Measurements from ENCODE around the gene USP47.

The USP47 gene

DNA sequence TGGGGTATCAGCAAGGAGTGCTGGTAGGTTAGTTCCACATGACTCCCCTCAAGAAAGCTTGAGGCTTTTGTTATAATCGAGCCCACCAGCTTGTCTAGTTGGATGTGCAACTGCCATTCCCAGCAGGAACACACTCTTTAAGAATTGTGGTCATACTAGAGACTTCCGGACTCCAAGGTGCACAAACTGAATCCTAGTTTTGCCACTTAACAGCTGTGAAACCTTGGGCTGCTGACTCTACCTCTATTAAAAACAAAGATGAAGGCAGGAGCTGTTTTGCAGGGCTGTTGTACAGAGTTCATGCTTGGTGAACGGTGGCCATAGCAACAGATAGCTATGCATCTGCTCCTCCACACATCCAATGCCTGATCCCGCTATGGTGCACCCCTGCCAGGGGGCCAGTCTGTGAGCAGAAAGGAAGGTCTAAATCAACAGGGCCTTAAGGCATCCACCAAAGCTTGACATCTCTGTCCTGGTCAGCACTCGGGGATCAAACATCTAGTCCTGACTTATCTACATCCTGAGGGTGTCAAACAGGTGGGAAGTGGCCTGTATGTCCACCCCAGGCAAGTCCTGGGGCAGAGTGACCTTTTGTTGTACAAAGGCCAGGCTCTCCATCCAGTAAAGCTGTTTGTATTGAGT, 130.3 kb downstream of the USP47 start:
- Mint-ChIP-seq H3K4me3 (no peak overlapping the region), H3K27ac (no peak overlapping the region), H3K27me3 (peaks cover 10% of the 10 kb centered on the region), H3K4me1 (peaks cover 1% of the 10 kb centered on the region), H3K9me3 (no peaks in the 10 kb centered on the region)
- DNase-seq: no peak
- no peak for ATAC-seq

DNA sequence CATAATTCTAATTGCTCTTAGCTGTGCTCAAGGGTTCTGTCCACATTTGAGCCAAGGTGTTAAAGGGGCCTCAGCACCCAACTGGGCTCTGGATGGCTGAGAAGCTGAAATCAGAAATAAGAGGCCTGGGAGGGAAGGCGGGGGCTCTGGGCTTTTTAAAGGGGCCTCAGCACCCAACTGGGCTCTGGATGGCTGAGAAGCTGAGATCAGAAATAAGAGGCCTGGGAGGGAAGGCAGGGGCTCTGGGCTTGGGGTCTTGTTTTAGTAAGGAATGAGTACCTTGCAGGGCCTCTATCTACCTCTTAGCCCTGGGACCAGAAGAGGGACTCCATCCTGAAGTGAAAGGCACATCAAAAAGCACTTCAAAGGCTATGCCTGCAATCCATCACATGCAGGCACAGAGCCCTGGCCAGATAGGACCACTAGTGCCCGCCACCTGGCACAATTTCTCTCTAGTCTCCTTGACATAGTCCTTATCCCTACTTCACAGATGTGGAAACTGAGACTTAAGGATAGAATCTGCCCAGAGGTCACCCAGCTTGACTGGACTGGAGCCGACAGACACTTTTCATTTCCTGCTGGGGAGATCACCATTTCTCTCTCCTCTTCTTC, 131.1 kb downstream of the USP47 start:
- ATAC-seq: no peak
- no peaks in the 10 kb centered on the region for H3K4me1 Mint-ChIP-seq
- H3K27ac Mint-ChIP-seq: no peak overlapping the region
- peaks cover 10% of the 10 kb centered on the region for H3K27me3 Mint-ChIP-seq
- DNase-seq: no peak
- H3K9me3 Mint-ChIP-seq: no peaks in the 10 kb centered on the region
- H3K4me3 Mint-ChIP-seq: no peak overlapping the region

DNA sequence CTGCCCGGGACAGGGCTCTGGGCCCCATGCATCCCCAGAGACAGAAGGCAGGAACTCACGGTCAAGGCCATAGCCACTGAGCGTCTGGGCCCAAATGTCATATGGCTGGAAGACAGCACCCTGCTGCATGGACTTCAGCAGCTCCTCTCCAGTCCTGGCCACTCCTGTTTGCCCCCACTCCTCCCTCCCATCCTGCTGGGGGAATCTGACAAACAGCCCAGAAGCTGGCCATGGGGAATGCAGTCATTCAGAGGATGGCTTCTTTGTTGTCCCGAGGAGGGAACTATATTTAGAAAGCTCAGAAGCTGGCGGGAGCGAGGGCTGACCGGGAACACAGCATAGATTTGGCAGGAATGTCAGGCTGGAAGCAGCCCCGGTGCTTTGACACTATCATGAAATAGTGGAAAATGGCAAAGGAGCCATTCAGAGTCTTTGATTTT, 131.6 kb downstream of the USP47 start:
- H3K27me3 Mint-ChIP-seq: peaks cover 10% of the 10 kb centered on the region
- no peak for ATAC-seq
- H3K27ac Mint-ChIP-seq: no peak overlapping the region
- no peak overlapping the region for H3K4me3 Mint-ChIP-seq
- no peaks in the 10 kb centered on the region for H3K4me1 Mint-ChIP-seq
- DNase-seq: no peak
- no peaks in the 10 kb centered on the region for H3K9me3 Mint-ChIP-seq

DNA sequence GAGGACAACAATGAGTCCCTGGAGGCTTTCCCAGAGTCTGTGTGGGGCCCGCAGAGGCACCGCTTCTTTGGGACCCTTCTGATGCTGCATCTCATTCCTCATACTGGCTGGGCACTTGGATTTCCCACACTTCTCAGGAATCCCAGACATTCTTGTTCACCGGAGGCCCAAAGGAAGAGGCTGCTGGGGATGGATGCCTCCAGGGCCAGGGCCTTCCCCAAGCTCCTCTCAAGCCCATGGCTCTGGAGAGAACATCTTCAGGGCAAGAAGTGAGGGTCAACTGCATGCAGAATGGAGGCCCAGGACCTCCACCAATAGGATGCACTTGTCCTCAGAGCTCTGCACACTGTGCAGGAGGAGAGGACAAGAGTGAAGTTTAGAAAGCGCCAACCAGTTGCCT, 132.1 kb downstream of the USP47 start:
- ATAC-seq: no peak
- no peak overlapping the region for H3K27ac Mint-ChIP-seq
- DNase-seq: no peak
- H3K27me3 Mint-ChIP-seq: peaks cover 10% of the 10 kb centered on the region
- no peaks in the 10 kb centered on the region for H3K4me1 Mint-ChIP-seq
- no peak overlapping the region for H3K4me3 Mint-ChIP-seq
- no peaks in the 10 kb centered on the region for H3K9me3 Mint-ChIP-seq

DNA sequence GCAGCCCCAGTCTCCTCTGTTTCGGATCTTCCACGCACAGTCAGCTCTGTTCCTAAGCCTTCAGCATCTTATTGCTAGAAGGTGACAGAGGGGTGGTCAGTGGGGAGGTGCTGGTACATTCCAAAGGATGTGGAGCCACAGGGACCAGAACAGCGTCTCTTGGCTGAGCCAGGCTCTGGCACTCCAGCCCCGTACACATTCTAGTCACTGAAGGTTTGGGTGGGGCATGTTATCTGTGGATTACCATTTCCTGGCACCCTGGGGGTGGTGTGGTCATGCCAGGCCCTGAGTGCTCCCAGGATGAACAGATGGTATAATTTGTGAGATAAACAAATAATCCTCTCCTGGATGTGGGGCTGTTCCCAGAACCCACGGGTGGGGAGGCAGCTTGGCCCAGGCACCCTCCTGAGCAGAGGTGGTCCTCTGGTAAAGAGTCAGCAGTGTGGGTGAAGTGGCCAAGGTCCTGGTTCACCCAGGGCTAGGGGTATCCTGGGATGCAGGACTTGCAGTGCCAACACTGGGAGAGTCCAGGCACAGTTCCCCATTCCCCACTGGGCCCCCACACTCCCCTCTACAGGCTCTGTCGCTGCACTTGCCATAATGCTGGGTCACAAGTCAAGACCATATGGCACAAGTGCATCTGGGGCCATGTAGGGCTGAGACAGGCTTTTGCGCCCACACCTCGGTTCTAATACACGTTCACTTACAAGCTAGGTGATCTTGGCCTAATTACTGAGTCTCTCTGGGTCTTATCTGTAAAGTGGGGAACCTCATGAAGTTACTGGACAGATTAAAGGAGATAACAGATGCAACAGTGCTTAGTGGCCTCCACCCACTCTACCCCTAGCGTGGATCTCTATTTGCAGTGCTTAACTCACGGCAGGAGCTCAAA, 133.7 kb downstream of the USP47 start:
- ATAC-seq (no peak), DNase-seq (no peak)
- Mint-ChIP-seq H3K27ac (no peak overlapping the region), H3K9me3 (no peaks in the 10 kb centered on the region), H3K4me3 (no peak overlapping the region), H3K27me3 (peaks cover under 1% of the 10 kb centered on the region), H3K4me1 (no peaks in the 10 kb centered on the region)

DNA sequence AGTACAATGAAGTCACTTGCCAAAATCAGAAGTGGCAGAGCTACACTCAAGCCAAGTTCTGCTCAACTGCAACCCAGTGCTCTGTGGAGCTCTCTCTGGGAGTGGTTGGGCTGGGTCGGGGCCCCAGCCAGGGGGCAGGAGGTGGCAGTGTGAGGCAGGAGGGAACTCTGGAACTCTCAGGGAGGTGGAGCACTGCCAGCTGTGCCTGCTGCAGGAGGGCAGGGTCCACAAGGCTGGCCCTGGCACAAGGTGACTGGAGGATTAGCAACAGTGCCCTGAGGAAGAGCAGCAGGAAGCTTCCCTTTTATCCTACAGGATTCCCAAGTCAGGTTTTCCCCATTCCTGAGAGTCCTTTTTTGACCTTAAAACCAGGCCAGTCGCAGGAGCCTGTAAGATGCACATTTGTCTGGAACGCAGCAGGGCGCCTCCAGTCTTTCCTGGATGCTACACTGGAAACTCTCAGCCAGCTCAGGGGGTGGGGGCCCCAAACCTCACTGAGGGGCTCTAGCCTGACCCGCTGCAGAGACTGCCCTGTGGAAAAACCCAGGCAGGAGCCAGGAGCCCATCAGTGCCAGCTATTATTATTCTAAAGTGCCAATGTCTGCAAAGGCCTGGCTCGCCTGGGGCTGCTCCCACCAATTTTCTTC, 134.8 kb downstream of the USP47 start:
- no peaks in the 10 kb centered on the region for H3K9me3 Mint-ChIP-seq
- DNase-seq (no peak), ATAC-seq (no peak)
- H3K27me3 Mint-ChIP-seq: no peaks in the 10 kb centered on the region
- H3K4me1 Mint-ChIP-seq: no peaks in the 10 kb centered on the region
- H3K27ac Mint-ChIP-seq: peak overlapping the region in 1 of 2 donors; percentile 90
- H3K4me3 Mint-ChIP-seq: no peak overlapping the region

DNA sequence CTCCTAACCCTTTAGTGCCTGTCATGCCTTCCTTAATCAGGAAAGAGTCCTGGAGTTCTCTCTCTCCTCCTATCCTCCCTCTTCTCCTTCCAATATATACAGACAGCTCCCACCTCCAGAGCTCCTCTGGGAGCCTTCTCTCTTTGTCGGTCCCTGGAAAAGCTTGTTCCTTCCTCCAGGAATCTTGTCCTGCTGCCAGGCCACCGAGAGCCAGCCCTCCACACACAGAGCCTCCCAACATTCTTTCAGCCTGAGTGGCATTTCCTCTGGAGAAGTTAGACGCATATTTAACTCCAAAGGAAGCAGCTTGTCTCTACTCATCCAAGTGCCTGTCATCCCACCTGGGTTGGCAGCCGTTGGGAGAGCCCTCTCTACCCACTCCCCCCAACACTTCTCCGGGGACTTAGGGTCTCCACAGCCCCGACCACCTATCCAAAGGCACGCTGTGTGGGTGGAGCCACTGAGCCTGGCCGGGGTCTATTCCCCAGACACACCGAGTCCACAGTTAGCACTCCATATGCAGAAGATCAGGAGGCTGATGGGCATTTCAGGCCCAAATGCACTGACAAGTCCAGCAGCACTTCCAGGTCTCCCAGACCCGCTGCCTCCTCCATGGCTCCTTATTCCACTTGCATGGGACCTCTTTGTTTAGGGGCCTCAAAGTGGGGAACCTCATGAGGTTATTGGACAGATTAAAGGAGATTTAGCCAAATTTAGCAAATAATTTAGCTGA, 135.6 kb downstream of the USP47 start:
- no peak overlapping the region for H3K4me3 Mint-ChIP-seq
- no peaks in the 10 kb centered on the region for H3K27me3 Mint-ChIP-seq
- H3K9me3 Mint-ChIP-seq: no peaks in the 10 kb centered on the region
- H3K4me1 Mint-ChIP-seq: no peaks in the 10 kb centered on the region
- ATAC-seq: no peak
- DNase-seq: no peak
- no peak overlapping the region for H3K27ac Mint-ChIP-seq

DNA sequence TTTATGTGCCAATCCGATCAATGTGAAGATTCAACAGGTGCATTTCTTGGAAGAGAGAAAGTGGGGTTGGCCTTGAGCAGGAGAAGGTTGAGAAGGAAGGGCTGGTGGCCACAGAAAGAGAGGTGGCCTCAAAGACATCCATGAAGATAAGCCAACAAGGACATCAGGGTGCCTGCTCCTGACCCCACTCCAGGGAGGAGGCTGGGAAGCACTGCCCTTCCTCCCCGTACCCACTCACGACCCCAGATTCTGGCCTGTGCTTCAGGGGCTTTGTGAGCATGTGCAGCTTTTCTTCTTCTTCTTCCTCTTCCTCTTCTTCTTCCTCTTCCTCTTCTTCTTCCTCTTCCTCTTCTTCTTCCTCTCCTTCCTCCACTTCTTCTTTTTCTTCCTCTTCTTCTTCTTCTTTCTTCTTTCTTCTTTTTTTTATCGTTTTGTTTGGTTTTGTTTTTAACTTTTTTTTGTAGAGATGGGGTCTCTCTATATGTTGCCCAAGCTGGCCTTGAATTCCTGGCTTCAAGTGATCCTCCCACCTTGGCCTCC, 136.4 kb downstream of the USP47 start:
- no peak for ATAC-seq
- Mint-ChIP-seq H3K27ac (no peak overlapping the region), H3K9me3 (no peaks in the 10 kb centered on the region), H3K4me3 (no peak overlapping the region), H3K27me3 (no peaks in the 10 kb centered on the region), H3K4me1 (no peaks in the 10 kb centered on the region)
- DNase-seq: no peak

DNA sequence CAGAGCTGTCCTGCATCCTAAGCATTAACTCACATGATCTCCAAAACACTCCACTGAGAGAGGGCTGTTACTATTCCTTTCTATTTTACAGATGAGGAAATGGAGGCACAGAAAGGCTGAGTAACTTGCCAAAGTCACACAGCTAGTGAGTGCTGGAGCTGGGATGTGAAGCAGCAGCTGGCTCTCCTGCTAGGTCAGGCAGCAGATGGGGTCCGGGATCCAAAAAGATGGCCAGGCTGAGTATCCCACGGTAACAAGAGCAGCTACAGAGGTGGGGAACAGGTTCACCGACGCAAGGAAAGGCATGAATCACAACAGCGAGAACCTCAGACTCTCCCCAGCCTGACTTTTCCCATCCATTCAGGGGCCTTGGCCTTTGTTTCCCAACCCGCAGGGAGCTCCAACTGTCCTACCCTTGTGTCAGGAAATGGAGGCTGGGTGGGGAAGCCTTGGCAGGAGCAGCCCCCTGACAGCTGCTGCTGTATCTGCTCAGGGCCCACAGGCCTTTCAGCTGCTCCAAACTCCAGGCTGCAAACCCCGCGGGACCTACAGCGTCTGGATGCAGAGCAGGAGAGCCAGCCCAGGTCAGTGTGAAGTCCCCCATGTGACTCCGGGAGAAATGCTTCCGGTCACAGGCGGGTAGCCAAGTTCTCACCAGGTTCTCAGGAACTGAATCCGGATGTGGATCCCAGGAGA, 137.2 kb downstream of the USP47 start:
- no peak for ATAC-seq
- no peak overlapping the region for H3K4me3 Mint-ChIP-seq
- H3K27me3 Mint-ChIP-seq: no peaks in the 10 kb centered on the region
- no peaks in the 10 kb centered on the region for H3K9me3 Mint-ChIP-seq
- no peak overlapping the region for H3K27ac Mint-ChIP-seq
- no peaks in the 10 kb centered on the region for H3K4me1 Mint-ChIP-seq
- DNase-seq: no peak

DNA sequence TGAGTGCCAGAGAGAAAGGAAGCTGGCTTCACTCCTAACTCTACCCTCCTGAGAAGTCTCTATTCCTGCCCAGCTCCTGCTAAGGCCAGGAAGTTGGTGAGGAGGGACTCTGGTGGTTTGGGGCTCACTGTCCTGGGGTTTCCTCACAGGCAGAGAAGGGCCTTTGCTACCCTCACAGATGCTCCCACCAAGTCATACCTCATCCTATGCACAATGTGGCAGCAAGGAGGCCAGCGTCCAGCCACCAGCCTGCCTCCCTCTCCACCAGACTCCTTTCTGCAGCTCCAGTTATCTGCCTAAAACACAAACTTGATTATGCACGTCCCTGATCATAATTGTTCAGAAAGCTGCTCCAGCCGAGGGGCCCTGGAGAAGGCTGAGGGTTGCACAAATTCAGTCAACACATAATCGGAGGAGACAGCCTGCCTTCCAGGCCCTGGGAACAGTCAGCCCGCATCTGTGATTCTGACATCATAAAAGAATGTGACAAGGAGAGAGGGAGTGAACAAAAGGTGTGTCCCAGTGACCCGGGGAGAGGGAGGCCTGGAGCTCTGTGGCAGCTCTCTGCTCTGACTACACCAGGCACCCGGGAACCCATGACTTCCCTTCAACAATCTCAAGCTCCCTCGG, 137.8 kb downstream of the USP47 start:
- Mint-ChIP-seq H3K4me1 (no peaks in the 10 kb centered on the region), H3K27me3 (no peaks in the 10 kb centered on the region), H3K9me3 (no peaks in the 10 kb centered on the region), H3K27ac (peak overlapping the region in 1 of 2 donors; percentile 39), H3K4me3 (no peak overlapping the region)
- ATAC-seq (no peak), DNase-seq (no peak)

DNA sequence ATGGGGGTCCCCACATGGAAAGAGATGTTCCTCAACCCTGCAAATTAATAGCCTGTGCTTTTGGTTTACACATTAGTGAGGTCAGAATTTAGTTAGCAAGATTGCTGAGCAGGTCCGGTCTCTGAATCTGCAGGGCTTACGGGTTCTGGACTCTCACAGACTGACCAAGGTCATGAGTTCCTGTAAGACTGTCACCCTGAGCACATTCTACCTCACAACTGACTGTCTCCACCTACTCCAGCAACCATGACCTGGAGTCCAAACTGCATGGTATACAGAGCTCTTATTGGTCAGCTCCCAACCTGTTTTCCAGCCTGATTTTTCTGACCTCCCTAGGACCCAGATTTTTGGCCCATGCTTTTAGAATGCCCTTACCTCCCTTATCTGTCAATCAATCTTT, 138.4 kb downstream of the USP47 start:
- no peak for ATAC-seq
- no peak for DNase-seq
- Mint-ChIP-seq H3K9me3 (no peaks in the 10 kb centered on the region), H3K4me1 (no peaks in the 10 kb centered on the region), H3K4me3 (no peak overlapping the region), H3K27me3 (no peaks in the 10 kb centered on the region), H3K27ac (no peak overlapping the region)

DNA sequence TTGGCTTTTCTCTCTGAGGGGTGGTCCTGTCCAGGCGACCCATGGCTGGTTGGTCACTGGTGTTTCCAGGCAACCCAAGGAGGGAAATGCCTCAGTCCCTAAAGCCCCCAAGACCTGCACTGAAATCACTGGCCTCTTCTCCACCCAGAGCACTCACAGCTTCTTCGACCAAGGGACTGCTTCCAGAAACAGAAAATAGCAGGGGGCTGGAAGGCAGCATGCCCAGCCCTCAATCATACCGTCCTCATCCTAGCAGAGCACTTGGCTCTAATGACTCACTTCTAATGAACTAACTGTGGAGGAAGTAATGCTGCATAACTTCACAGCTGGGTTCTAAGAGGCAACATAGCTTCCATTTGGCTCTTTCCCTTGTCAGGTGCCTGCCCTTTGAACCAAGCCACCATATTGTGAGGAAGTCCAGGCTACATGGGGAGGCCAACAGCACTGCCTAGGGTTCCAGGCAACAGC, 139.1 kb downstream of the USP47 start:
- Mint-ChIP-seq H3K27ac (no peak overlapping the region), H3K27me3 (no peaks in the 10 kb centered on the region), H3K9me3 (no peaks in the 10 kb centered on the region), H3K4me1 (no peaks in the 10 kb centered on the region), H3K4me3 (no peak overlapping the region)
- DNase-seq: no peak
- ATAC-seq: no peak

DNA sequence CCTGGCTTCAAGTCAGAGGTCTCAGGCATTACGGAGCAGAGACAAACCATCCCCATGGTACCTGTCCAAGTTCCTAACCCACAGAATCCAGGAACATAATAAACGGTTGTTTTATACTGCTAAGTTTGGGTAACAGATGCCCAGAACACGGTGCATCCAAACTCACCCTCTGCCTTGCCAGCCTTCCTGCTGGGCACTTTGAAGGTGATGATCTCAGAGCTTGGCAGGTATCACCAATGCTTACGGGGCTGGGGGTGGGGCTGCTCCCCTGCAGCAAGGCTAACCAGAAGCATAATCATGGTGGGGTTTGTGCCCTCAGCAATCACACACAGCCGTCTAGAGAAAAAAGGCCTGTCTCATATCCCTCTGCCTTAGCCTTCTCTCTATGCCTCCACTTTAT, 139.6 kb downstream of the USP47 start:
- DNase-seq (no peak), ATAC-seq (no peak)
- Mint-ChIP-seq H3K4me1 (no peaks in the 10 kb centered on the region), H3K27me3 (no peaks in the 10 kb centered on the region), H3K9me3 (no peaks in the 10 kb centered on the region), H3K4me3 (no peak overlapping the region), H3K27ac (no peak overlapping the region)

DNA sequence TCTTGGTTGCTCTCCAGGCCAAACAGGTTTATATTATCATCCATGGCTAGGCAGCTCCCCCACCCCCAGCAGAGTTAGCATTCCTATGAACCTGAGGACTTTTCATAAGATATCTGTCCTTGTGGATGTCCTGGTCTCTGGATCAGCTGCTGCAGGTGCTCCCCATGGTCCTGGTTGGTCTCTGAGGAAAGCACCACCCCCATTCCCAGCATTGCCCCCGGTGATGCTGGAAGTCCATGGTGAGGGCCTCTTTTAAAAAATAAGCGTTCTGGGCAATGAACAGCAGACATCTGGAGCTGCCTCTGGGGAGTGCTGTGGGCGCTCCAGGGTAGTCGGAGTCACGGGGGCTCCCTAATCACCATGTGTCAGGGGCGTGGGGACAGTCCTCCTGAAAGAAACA, 140.1 kb downstream of the USP47 start:
- no peak for DNase-seq
- Mint-ChIP-seq H3K4me3 (no peak overlapping the region), H3K27me3 (no peaks in the 10 kb centered on the region)

More for the DNA sequence above, 140.1 kb downstream of the USP47 start:
- Mint-ChIP-seq H3K27ac (no peak overlapping the region), H3K9me3 (no peaks in the 10 kb centered on the region), H3K4me1 (no peaks in the 10 kb centered on the region)
- no peak for ATAC-seq
